ENCODE measurements around the gene GPR153.

- no peak for TF ChIP-seq EZH2 (IDR thresholded peaks at IDR 0.05)
- no peak for TF ChIP-seq POLR2AphosphoS5 (IDR thresholded peaks at IDR 0.05; ENCODE audit: borderline replicate concordance, low read depth, low read length)
Measured at GRCh38 chr1:6272868-6273267, 12.0 kb upstream of the GPR153 start.
